Measurements from ENCODE around the gene GJD2.

GJD2 gene

DNA sequence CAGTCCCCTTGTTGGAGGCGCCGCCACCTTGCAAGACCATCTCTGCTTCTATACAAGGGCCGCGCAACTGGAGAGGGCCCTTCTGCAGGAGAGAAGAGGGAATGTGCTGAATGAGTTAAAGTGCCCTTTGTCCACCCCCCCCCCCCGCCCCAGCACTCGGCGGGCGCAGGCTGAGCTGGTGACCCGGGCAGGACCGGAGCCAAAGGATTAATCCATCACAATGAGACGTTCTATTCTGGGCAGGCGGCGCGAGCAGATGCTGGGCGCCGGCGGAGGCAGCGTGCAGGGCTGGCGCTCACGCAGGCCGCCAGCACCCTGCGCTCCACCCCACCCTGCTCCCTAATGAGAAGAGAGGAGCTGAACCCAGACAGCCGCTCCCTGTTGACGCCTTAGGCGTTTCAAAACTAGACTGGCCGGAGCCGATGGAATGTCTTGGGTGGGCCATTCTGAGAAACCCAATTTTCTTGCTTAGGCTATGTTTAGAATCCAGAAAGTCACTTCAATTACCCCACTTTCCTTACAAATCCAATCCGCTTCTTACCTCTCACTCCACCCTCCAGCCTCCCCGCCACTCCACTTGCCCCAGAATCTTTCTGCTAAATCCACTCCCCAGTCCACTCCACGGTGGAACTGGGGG lies 32.9 kb downstream of the GJD2 start:
- TF ChIP-seq CTCF (IDR thresholded peaks at IDR 0.05; ENCODE audit: insufficient read depth, low read depth, low read length, missing control alignments): no peak
- DNase-seq (ENCODE audit: low read depth): peak; percentile 2

DNA sequence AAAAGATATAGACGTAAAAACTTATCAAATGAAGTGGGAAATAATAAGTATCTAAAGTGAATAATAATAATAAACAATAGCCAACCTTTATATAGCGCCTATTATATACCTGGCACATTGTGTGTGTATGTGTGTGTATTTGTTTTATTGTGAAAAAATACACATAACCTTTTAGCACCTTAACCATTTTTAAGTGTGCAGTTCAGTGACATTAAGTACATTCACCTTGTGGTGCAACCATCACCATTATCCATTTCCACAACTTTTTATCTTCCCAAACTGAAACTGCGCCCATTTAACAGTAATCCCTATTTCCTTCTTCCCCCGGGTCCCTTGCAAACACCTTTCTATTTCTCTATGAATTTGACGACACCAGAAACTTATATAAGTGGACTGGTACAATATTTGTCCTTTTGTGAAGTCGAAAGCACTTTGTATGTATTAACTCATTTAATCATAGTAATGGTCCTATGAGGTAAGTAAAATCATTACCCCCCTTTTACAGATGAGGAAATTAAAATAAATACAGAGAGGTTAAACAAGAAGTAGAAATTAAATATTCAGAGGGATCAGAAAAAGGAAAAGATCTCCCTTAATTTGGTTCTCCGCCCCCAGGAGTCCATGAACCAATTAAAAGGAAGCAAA lies 33.5 kb downstream of the GJD2 start:
- no peak overlapping the region for H3K4me3 ChIP-seq (ENCODE audit: low read depth, low read length)
- DNase-seq (ENCODE audit: low read depth): no peak
- TF ChIP-seq CTCF (IDR thresholded peaks at IDR 0.05; ENCODE audit: insufficient read depth, low read depth, low read length, missing control alignments): no peak

More for the DNA sequence above, 32.9 kb downstream of the GJD2 start:
- H3K4me3 ChIP-seq (ENCODE audit: low read depth, low read length): no peak overlapping the region

GRCh38 chr15:34719695-34720094 lies 35.1 kb downstream of the GJD2 start:
- no peak for TF ChIP-seq CTCF (IDR thresholded peaks at IDR 0.05; ENCODE audit: insufficient read depth, low read depth, low read length, missing control alignments)
- DNase-seq (ENCODE audit: low read depth): no peak
- H3K4me3 ChIP-seq (ENCODE audit: low read depth, low read length): no peak overlapping the region

DNA sequence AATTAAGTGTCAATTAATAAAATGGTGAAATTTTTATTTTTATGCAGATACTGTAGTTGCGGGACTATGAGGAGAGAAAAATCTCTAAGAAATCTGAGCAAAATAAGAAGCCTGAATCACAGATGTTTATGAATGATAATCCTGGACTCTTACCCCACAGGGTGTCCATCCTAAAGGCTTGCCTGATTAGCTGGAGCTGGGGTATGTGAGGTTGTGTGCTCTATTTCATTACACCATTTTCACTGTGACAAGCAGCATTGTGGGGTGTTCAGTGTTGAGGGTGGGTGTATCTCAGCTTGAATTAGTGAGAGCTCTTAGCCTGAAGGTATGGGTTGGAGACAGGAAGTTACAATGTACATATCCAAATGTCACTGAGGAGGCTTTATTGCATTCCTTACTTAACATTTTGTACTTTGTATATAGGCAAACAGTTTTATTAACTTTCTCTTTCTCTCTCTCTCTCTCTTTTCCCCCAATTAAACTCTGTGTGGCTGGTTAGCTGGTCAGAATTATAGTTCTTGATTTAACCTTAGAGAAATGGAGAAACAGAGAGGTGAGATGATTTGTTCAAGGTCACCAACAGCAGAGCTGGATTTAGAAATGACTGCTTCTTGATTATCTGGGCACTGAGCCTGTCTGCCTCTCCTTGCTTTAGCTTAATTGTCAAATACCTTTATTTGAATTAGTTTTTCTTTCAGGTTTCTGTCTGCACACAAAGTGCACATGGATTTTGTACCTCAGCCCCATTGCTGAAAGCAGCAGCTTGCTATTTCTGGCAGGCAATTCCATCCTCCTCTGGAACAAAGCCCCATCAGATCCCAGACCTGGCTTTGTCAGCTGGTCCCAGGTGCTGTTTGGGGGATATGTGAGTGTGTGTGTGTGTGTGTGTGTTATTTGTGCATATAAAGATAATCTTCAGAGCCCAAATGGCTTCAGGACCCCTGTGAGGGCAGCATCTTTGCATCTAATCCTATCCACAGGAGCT lies 35.8 kb downstream of the GJD2 start:
- H3K4me3 ChIP-seq (ENCODE audit: low read depth, low read length): no peak overlapping the region
- no peak for DNase-seq (ENCODE audit: low read depth)
- TF ChIP-seq CTCF (IDR thresholded peaks at IDR 0.05; ENCODE audit: insufficient read depth, low read depth, low read length, missing control alignments): no peak

DNA sequence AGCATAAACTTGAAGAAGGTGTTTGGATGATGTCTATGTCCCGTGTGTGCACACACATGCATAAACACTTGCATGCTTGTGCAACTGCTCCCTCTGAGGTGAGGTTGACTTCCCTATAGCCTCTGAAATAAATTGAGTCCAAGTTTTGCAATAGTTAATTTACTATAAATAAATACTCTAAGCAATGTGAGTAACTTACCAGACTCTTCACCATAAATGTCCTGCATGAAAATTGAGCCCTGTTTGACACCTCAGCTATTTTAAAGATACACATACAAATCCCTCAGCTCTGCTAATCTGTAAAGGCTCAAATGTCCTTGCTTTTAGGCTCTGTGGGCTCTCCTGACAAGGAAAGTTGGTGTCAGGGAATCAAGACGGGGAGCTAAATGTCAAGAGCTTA lies 37.1 kb downstream of the GJD2 start:
- no peak for DNase-seq (ENCODE audit: low read depth)
- no peak for TF ChIP-seq CTCF (IDR thresholded peaks at IDR 0.05; ENCODE audit: insufficient read depth, low read depth, low read length, missing control alignments)
- no peak overlapping the region for H3K4me3 ChIP-seq (ENCODE audit: low read depth, low read length)

GRCh38 chr15:34716111-34716510 lies 38.7 kb downstream of the GJD2 start:
- H3K4me3 ChIP-seq (ENCODE audit: low read depth, low read length): no peak overlapping the region
- no peak for DNase-seq (ENCODE audit: low read depth)
- TF ChIP-seq CTCF (IDR thresholded peaks at IDR 0.05; ENCODE audit: insufficient read depth, low read depth, low read length, missing control alignments): no peak

Data from GM12865 (cell line).